ENCODE measurements around the gene ZNF423. TPM values are rescaled to one million over a fixed set of nuclear protein-coding genes. Genes with fewer than 3 reads are reported as not detected.

The ZNF423 gene
- total RNA-seq, 4 donors from 2014 or later = 6.6 to 22.9 (median 8.6) TPM

DNA sequence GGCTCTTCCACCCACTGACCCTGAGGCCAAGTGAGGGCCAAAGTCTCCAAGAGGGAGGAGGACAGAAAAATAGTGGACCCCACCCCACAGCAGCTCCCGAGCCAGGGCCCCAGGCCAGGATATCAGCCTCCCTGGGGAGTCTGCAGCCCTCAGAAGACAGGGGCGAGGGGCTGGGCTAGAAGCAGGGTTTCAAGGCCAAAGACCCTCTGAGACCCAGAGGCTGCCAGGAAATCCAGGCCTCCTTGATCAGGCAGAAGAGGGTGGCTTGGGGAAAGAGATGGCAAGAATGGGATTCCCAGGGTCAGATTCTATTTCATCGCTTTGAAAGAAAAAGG lies 156.1 kb downstream of the ZNF423 start:
- TF ChIP-seq, protein P1, sequence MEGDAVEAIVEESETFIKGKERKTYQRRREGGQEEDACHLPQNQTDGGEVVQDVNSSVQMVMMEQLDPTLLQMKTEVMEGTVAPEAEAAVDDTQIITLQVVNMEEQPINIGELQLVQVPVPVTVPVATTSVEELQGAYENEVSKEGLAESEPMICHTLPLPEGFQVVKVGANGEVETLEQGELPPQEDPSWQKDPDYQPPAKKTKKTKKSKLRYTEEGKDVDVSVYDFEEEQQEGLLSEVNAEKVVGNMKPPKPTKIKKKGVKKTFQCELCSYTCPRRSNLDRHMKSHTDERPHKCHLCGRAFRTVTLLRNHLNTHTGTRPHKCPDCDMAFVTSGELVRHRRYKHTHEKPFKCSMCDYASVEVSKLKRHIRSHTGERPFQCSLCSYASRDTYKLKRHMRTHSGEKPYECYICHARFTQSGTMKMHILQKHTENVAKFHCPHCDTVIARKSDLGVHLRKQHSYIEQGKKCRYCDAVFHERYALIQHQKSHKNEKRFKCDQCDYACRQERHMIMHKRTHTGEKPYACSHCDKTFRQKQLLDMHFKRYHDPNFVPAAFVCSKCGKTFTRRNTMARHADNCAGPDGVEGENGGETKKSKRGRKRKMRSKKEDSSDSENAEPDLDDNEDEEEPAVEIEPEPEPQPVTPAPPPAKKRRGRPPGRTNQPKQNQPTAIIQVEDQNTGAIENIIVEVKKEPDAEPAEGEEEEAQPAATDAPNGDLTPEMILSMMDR (IDR thresholded peaks at IDR 0.05) = no peak
- no peak for DNase-seq (ENCODE audit: low spot score)
- no peak for ATAC-seq (ENCODE audit: low FRiP score)

DNA sequence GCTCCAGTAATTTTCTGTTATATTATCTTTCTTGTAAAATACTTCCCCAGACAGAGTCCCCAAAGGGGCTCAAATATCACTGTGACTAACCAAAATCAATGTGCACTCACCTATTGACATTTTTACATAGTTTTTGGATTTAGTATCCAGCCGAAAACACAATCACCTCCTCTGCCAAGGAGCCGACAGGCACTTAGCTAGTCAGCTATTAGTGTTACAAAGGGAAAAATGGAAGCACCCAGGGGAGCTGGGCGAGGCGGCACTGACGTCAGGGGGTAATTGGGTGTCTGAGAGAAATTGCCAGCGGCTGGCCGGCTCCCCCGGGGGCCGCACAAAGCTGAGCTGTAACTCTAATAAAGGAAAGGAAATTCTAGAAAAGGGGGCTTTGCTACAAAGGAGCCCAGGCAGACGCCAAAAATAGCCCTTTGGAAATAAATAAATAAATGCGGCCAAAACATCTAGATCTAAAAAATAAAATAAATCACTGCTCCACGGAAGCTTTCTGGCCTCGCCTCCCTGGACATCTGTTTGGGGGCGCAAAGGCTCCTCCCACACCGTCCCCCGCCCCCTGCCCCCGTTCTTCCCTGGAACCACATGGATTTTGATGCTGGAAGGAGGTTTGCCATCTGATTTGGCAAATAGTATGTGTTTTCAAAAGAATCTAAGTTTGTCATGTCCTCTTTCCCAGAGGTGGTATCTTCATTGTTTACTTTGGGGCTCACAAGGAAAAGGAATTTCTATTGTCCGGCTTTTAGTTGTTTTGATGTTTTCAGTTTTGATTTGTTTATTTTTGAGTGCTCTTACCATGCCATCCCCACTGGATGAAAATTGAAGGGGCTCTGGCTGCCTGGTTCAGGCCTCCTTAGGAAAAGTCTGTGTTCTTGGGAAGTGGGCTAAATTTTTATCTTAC lies 156.7 kb downstream of the ZNF423 start:
- TF ChIP-seq, protein P1 (IDR thresholded peaks at IDR 0.05) = no peak
- no peak for ATAC-seq (ENCODE audit: low FRiP score)

DNA sequence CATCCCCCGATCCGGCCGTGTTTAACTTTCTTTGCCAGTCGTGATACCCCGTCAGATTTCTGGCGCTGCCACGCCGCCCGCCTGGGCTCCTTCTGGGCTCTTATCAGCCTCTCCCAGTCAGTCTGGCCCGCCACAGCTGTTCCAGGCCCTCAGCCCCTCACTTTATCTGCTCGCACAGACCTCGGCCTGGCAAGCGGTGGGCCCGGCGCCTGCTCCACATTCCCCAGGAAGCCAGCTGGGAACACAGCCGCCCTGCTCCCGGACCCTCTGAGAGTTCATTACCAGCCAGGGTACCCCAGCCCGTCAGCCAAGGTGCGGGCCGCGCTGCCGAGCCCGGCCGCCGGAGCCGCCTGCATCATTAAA lies 157.5 kb downstream of the ZNF423 start:
- ATAC-seq (ENCODE audit: low FRiP score) (no peak), DNase-seq (ENCODE audit: low spot score) (no peak)
- TF ChIP-seq, protein P1 (IDR thresholded peaks at IDR 0.05) = no peak

More for the DNA sequence above, 156.7 kb downstream of the ZNF423 start:
- DNase-seq (ENCODE audit: low spot score) = no peak

DNA sequence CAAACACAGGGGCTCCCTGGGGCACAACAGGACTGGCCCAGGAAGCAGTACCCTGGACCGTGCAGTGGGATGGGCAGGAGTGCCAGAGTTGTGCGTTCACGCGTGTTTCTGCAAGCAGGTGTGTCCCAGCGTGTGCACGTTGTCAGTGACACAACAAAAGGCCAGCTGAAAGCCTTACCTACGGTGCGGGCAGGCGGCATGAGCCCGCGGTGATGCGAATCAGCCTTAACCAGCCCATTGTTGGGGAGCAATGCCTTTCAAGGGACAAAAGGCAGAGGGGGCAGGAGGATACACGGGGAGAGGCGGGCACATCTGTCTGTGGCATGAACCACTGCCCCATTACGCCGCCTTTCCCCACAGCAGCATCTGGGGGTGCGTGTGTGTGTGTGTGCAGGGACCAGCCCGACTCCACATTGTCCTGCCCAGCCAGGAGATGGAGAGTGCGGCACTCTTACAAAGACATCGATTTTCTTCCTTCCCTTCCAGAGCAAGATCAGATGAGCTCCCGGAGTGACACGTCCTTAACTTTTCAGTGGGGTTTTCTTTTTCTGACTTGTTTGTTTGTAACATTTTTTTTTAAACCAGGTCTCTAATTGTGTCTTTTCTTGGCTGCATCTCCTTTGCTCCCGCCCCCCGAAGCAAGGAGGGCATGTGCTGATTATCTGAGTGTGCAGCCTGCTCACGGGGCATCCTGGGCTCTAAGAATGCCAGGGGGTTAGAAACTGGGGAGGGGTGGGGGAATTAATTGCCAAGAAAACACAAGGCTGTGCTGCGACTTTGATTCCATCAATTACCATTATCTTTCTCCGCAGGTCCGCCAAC lies 158.1 kb downstream of the ZNF423 start:
- ATAC-seq (ENCODE audit: low FRiP score) = no peak
- DNase-seq (ENCODE audit: low spot score) = no peak
- TF ChIP-seq, protein P1 (IDR thresholded peaks at IDR 0.05) = no peak

DNA sequence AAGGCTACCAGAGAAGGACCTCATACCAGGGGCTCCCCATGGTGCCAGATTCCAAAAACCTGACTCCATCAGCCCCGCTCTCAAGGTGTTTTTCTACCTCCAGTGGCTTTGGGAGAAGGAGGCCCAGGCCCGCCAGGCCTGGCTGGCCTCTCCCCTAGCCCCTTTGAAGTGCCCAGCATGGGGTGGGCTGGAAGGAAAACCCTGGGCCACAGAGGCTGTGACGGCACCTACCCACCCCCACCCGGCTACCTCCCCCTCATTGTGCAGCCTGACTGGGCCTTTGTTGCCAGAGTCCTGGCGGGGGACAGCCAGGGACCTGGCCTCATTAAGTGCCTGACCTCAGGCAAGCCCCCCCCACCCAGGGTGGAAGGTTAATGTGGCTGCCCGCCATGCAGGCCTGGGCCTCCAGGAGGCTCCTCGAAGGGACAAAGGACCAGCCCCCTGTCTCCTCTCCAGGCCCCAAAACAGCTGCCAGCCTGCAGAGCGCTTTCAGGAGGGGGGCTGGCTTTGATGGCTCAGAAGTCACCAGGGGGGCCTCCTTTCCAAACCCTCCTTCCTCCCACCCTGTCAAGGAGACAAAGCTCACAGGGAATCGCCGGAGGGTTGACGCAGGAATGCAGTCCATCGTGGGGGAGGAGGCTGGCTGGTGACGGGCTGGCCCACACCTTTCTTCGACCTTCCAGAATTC lies 159.4 kb downstream of the ZNF423 start:
- TF ChIP-seq, protein P1 (IDR thresholded peaks at IDR 0.05) = no peak
- ATAC-seq (ENCODE audit: low FRiP score) (no peak), DNase-seq (ENCODE audit: low spot score) (no peak)

DNA sequence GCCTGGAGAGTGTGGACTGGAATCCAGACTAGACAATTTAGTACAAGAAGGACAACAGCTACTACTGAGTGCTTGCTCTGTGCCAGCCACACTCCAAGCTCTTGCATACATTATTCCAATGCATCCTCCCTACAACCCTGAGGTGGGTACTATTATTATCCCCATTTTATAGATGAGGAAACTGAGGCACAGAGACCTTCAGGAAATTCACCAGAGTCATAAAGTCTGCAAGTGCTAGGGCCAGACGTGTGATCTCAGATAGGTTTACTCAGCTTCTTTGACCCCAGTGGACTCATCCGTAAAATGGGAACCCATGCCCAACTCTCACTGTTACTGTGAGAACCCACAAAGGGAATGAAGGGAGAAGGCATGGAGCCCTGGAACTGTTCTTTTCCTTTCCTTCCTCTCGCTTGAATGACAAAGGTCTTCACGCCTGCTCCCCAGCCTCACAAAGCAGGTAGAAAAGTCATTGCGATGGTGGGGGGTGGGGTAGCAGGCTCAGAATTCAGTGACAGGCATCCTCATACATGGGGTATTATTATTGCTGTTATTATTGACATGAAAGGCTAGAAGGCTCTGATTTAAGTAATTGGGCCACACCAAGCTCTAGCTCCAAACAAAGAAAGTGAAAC lies 160.0 kb downstream of the ZNF423 start:
- no peak for ATAC-seq (ENCODE audit: low FRiP score)
- TF ChIP-seq, protein P1 (IDR thresholded peaks at IDR 0.05) = no peak
- DNase-seq (ENCODE audit: low spot score) = no peak
